HG03039 (cell line): ENCODE data around the gene NOC3L.
"Not testable (repeated sequence)": the region's sequence is repeated elsewhere in the genome, so short reads cannot be mapped to it uniquely, and the experiment has no call there.

Experiments
- ATAC-seq: cut with Tn5 transposase; IDR thresholded peaks from one replicate; pipeline ENCODE4 v1.9.1; 2021; ENCODE audit warnings: mild to moderate bottlenecking, moderate library complexity; ENCODE audit not compliant: unreplicated experiment

The NOC3L gene

GRCh38 chr10:94361171-94361794 lies 1.5 kb downstream of the NOC3L start:
- ATAC-seq = no peak

- no peak for ATAC-seq
These were observed 4.3 kb downstream of the NOC3L start for GRCh38 chr10:94358480-94358879.

GRCh38 chr10:94357193-94357592 lies 5.5 kb downstream of the NOC3L start:
- no peak for ATAC-seq

- ATAC-seq = no peak
These were observed 6.9 kb downstream of the NOC3L start for GRCh38 chr10:94355841-94356240.

GRCh38 chr10:94353336-94353735 lies 9.4 kb downstream of the NOC3L start:
- ATAC-seq = no peak

GRCh38 chr10:94351089-94351488 lies 11.7 kb downstream of the NOC3L start:
- ATAC-seq = no peak

GRCh38 chr10:94350500-94350899 lies 12.2 kb downstream of the NOC3L start:
- ATAC-seq = not testable (repeated sequence)

- no peak for ATAC-seq
These were observed 13.4 kb downstream of the NOC3L start for GRCh38 chr10:94349327-94349726.

GRCh38 chr10:94344522-94345122 lies 18.1 kb downstream of the NOC3L start:
- ATAC-seq = peak; percentile 94

GRCh38 chr10:94343151-94343550 lies 19.6 kb downstream of the NOC3L start:
- no peak for ATAC-seq

GRCh38 chr10:94334857-94335256 lies 27.9 kb downstream of the NOC3L start:
- ATAC-seq = no peak

GRCh38 chr10:94333051-94333450 lies 29.7 kb downstream of the NOC3L start:
- no peak for ATAC-seq

- no peak for ATAC-seq
These were observed 34.1 kb downstream of the NOC3L start for GRCh38 chr10:94328613-94329012.

GRCh38 chr10:94327649-94328048 lies 35.1 kb downstream of the NOC3L start:
- ATAC-seq = no peak

GRCh38 chr10:94324609-94325233 lies 38.0 kb downstream of the NOC3L start:
- no peak for ATAC-seq

- no peak for ATAC-seq
These were observed 42.3 kb downstream of the NOC3L start for GRCh38 chr10:94320285-94320914.

GRCh38 chr10:94316560-94316959 lies 46.2 kb downstream of the NOC3L start:
- no peak for ATAC-seq

GRCh38 chr10:94315975-94316464 lies 46.7 kb downstream of the NOC3L start:
- ATAC-seq = no peak

GRCh38 chr10:94315024-94315451 lies 47.7 kb downstream of the NOC3L start:
- ATAC-seq = no peak

- ATAC-seq = no peak
These were observed 52.4 kb downstream of the NOC3L start for GRCh38 chr10:94310369-94310768.

- ATAC-seq = no peak
These were observed 53.9 kb downstream of the NOC3L start for GRCh38 chr10:94308866-94309265.
